Measurements from ENCODE around the gene KRT7.

GRCh38 chr12:52210186-52210924 lies 22.7 kb upstream of the KRT7 start:
- TF ChIP-seq CTCF (conservative IDR thresholded peaks at IDR 0.05), result no peak
- TF ChIP-seq EZH2 (IDR thresholded peaks at IDR 0.05; ENCODE audit: low read depth), result no peak
